Measurements from ENCODE around the gene ELP2.
A peak's percentile ranks its signal among the peaks of the same experiment; 100 is the strongest.
"Not testable (repeated sequence)": the region's sequence is repeated elsewhere in the genome, so short reads cannot be mapped to it uniquely, and the experiment has no call there.

The ELP2 gene, protein sequence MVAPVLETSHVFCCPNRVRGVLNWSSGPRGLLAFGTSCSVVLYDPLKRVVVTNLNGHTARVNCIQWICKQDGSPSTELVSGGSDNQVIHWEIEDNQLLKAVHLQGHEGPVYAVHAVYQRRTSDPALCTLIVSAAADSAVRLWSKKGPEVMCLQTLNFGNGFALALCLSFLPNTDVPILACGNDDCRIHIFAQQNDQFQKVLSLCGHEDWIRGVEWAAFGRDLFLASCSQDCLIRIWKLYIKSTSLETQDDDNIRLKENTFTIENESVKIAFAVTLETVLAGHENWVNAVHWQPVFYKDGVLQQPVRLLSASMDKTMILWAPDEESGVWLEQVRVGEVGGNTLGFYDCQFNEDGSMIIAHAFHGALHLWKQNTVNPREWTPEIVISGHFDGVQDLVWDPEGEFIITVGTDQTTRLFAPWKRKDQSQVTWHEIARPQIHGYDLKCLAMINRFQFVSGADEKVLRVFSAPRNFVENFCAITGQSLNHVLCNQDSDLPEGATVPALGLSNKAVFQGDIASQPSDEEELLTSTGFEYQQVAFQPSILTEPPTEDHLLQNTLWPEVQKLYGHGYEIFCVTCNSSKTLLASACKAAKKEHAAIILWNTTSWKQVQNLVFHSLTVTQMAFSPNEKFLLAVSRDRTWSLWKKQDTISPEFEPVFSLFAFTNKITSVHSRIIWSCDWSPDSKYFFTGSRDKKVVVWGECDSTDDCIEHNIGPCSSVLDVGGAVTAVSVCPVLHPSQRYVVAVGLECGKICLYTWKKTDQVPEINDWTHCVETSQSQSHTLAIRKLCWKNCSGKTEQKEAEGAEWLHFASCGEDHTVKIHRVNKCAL

DNA sequence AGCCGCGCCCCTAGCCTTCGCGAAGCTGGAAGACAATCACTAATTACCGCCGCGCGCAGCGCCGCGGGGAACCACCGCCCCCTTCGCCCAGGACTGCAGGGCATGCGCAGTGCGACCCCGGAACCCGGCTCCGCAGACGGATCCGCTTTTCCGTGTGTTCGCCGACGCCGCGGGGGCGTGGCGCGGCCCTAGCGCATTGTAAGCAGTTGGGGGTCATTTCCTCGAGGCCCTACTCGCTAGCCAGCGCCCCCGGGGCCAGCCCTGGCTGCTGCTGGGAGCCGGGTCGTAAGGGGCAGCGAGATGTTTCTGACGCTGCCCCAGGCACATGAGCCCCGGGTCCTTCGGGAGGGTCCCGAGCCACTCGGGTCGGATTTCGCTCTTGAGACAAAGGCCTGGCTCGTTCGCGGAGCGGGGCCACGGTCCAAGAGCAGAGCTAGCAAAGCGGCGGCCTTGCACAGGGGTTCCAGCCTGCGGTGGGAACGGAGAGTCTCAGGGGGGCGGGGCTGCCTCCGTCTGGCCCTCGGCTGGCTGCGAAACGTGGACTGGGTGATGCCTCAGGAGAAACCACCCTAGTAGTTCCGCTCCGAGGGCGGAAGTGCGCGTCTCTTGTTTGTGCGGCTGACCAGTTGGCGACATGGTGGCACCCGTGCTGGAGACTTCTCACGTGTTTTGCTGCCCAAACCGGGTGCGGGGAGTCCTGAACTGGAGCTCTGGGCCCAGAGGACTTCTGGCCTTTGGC, at the start of gene ELP2, which contains the start of gene SLC39A6:
ELP2 (plus strand) TSS at position 600 of the 739 bp plus-strand sequence; CDS start at position 635, 35 bp downstream.
SLC39A6 (minus strand) TSS at position 41 of the 739 bp plus-strand sequence. CDS start 2,333 bp downstream, outside the sequence.
- Mint-ChIP-seq H3K9me3 (no peaks in the 10 kb centered on the region), H3K27me3 (ENCODE audit: low read depth) (no peaks in the 10 kb centered on the region), H3K4me1 (ENCODE audit: low read depth) (peaks cover 44% of the 10 kb centered on the region), H3K36me3 (ENCODE audit: low read depth) (peaks cover 16% of the 10 kb centered on the region), H3K27ac (peak within 1 kb of the TSS; percentile 95), H3K4me3 (peak within 1 kb of the TSS; percentile 95)
- peak; percentile 93 for DNase-seq (ENCODE audit: low spot score)

DNA sequence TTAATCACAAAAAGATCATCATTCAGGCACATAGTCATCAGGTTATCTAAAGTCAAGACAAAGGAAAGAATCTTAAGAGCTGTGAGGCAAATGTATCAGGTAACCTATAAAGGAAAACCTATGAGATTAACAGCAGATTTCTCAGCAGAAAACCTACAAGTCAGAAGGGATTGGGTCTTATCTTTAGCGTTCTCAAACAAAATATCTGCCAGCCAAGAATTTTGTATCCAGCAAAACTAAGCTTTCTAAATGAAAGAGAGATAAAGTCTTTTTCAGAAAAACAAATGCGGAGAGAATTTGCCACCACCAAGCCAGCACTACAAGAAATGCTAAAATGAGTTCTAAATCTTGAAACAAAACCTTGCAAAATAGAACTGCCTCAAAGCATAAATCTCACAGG, 48.6 kb upstream of the ELP2 start:
- not testable (repeated sequence) for H3K4me3 Mint-ChIP-seq; DNase-seq (ENCODE audit: low spot score)

DNA sequence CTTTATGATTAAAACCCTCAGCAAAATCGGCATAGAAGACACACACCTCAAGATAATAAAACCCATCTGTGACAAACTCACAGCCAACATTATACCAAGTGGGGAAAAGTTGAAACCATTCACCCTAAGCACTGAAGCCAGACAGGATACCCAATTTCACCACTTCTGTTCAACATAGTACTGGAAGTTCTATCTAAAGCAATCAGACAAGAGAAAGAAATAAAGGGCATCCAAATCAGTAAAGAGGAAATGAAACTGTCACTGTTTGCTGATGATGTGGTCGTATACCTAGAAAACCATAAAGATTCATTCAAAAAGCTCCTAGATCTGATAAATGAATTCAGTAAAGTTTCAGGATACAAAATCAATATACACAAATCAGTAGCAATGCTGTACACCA, 46.0 kb upstream of the ELP2 start:
- peaks cover 2% of the 10 kb centered on the region for H3K36me3 Mint-ChIP-seq (ENCODE audit: low read depth)
- peaks cover 15% of the 10 kb centered on the region for H3K27me3 Mint-ChIP-seq (ENCODE audit: low read depth)
- peak overlapping the region; percentile 31 for H3K4me3 Mint-ChIP-seq
- no peak for DNase-seq (ENCODE audit: low spot score)
- H3K27ac Mint-ChIP-seq = no peak overlapping the region
- peaks cover 14% of the 10 kb centered on the region for H3K4me1 Mint-ChIP-seq (ENCODE audit: low read depth)
- H3K9me3 Mint-ChIP-seq = peaks cover 16% of the 10 kb centered on the region

More for the DNA sequence above, 48.6 kb upstream of the ELP2 start:
- not testable (repeated sequence) for H3K27ac Mint-ChIP-seq; H3K36me3 Mint-ChIP-seq (ENCODE audit: low read depth); H3K27me3 Mint-ChIP-seq (ENCODE audit: low read depth)
- H3K9me3 Mint-ChIP-seq = peaks cover 18% of the 10 kb centered on the region
- H3K4me1 Mint-ChIP-seq (ENCODE audit: low read depth) = peaks cover 14% of the 10 kb centered on the region

DNA sequence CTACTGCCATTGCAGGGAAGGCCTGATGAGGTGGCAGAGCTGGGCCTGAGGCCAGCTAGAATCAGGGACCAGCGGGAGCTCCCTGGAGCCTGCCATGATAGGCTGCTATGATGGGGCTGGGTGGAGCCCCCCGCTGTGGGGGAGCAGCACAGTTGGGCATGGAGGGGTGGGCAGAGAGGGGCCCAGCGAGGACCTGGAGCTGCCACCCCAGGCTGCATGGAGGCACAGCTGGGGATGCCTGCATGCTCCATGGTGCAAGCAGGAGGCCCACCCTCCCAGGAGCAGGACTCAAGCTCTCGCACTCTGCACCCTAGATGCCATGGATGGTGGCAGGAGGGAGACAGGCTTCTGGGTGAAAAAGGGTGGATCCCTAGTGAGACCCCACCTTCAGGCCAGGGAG, 44.5 kb upstream of the ELP2 start:
- DNase-seq (ENCODE audit: low spot score) = no peak
- peaks cover 14% of the 10 kb centered on the region for H3K4me1 Mint-ChIP-seq (ENCODE audit: low read depth)
- peaks cover 20% of the 10 kb centered on the region for H3K27me3 Mint-ChIP-seq (ENCODE audit: low read depth)
- H3K27ac Mint-ChIP-seq = no peak overlapping the region
- peaks cover 2% of the 10 kb centered on the region for H3K36me3 Mint-ChIP-seq (ENCODE audit: low read depth)
- H3K4me3 Mint-ChIP-seq = no peak overlapping the region
- H3K9me3 Mint-ChIP-seq = peaks cover 13% of the 10 kb centered on the region

DNA sequence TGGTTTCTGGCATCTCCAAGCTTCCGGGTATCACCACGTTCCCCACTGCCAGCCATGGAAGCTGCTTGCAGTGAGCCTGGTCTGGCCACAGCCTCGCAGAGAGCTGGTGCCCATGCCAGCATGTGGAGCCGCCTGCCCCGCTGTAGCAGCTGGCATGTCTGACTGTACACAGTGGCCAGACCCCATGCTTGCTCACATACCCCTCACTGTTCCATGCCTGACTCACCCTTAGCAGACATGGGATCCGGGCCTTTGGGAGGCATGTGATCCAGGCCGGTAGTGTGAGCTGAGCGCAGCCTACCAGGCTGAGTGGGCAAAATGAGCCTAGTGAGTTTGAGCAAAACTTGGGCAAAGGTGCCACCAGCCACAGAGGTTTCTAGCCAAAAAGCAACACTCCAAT, 43.5 kb upstream of the ELP2 start:
- H3K4me1 Mint-ChIP-seq (ENCODE audit: low read depth) = peaks cover 14% of the 10 kb centered on the region
- no peak for DNase-seq (ENCODE audit: low spot score)
- H3K4me3 Mint-ChIP-seq = no peak overlapping the region
- peaks cover 5% of the 10 kb centered on the region for H3K9me3 Mint-ChIP-seq
- peaks cover 20% of the 10 kb centered on the region for H3K27me3 Mint-ChIP-seq (ENCODE audit: low read depth)
- no peak overlapping the region for H3K27ac Mint-ChIP-seq
- peaks cover under 1% of the 10 kb centered on the region for H3K36me3 Mint-ChIP-seq (ENCODE audit: low read depth)

DNA sequence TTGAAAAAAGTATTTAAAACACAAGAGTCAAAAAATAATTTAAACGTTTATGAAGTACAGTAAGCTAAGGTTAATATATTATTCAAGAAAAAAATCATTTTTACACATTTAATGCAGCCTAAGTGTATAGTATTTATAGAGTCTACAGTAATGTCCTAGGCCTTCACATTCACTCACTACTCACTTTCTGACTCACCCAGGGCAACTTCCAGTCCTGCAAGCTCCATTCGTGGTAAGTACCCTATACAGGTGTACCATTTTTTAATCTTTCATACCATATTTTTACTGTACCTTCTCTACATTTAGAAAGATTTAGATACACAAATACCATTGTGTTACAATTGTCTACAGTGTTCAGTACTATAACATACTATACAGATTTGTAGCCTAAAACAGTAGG, 41.4 kb upstream of the ELP2 start:
- H3K27ac Mint-ChIP-seq = no peak overlapping the region
- DNase-seq (ENCODE audit: low spot score) = no peak
- H3K9me3 Mint-ChIP-seq = no peaks in the 10 kb centered on the region
- H3K27me3 Mint-ChIP-seq (ENCODE audit: low read depth) = peaks cover 21% of the 10 kb centered on the region
- no peak overlapping the region for H3K4me3 Mint-ChIP-seq
- no peaks in the 10 kb centered on the region for H3K36me3 Mint-ChIP-seq (ENCODE audit: low read depth)
- peaks cover 17% of the 10 kb centered on the region for H3K4me1 Mint-ChIP-seq (ENCODE audit: low read depth)

DNA sequence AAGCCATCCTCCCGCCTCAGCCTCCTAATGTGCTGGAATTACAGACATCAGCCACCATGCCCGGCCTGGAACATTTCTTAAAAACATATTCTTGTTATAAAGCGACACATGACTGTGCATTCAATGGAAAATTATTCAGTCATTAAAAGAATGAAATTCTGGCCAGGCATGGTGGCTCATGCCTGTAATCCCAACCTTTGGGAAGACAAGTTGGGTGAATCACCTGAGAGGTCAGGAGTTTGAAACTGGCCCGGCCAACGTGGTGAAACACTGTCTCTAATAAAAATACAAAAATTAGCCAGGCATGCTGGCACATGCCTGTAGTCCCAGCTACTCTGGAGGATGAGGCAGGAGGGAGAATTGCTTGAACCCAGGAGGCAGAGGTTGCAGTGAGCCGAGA, 40.7 kb upstream of the ELP2 start:
- H3K36me3 Mint-ChIP-seq (ENCODE audit: low read depth) = no peaks in the 10 kb centered on the region
- no peak for DNase-seq (ENCODE audit: low spot score)
- peaks cover 22% of the 10 kb centered on the region for H3K27me3 Mint-ChIP-seq (ENCODE audit: low read depth)
- H3K4me3 Mint-ChIP-seq = no peak overlapping the region
- peaks cover 13% of the 10 kb centered on the region for H3K4me1 Mint-ChIP-seq (ENCODE audit: low read depth)
- H3K9me3 Mint-ChIP-seq = no peaks in the 10 kb centered on the region
- no peak overlapping the region for H3K27ac Mint-ChIP-seq

DNA sequence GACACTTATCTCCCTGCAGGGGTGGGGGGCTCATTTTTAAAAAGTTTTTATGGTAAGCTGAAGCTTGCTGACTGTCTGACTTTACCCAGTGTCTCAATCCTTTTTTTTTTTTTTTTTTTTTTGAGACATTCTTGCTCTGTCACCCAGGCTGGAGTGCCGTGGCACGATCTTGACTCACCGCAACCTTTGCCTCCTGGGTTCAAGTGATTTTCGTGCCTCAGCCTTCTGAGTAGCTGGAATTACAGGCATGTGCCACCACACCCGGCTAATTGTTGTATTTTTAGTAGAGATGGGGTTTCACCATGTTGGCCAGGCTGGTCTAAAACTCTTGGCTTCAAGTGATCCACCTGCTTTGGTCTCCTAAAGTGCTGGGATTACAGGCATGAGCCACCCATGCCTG, 37.6 kb upstream of the ELP2 start:
- H3K9me3 Mint-ChIP-seq; H3K4me3 Mint-ChIP-seq; H3K27ac Mint-ChIP-seq; H3K4me1 Mint-ChIP-seq (ENCODE audit: low read depth); H3K36me3 Mint-ChIP-seq (ENCODE audit: low read depth); DNase-seq (ENCODE audit: low spot score): not testable (repeated sequence)
- H3K27me3 Mint-ChIP-seq (ENCODE audit: low read depth) = peaks cover 29% of the 10 kb centered on the region

DNA sequence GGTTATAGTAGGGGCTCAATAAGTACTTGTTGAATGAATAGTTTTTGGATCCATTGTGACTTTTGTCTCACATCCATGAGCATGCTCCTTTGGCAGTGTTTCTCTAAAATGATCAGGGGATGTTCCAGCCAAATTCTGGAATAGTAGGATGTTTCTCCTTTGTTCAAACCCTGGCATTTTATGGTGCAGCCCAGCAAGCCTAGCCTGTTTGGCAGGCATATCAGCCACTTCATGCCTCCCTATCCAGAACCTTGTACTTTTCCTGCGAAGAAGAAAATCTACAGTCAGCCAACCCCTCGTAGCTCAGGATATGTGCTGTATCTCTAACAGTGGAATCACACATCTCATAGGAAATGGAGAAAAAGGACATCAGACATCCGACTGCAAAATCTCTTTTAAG, 35.3 kb upstream of the ELP2 start:
- H3K4me1 Mint-ChIP-seq (ENCODE audit: low read depth) = peaks cover 8% of the 10 kb centered on the region
- DNase-seq (ENCODE audit: low spot score) = no peak
- peaks cover 23% of the 10 kb centered on the region for H3K27me3 Mint-ChIP-seq (ENCODE audit: low read depth)
- no peaks in the 10 kb centered on the region for H3K9me3 Mint-ChIP-seq
- no peak overlapping the region for H3K4me3 Mint-ChIP-seq
- H3K27ac Mint-ChIP-seq = no peak overlapping the region
- no peaks in the 10 kb centered on the region for H3K36me3 Mint-ChIP-seq (ENCODE audit: low read depth)

DNA sequence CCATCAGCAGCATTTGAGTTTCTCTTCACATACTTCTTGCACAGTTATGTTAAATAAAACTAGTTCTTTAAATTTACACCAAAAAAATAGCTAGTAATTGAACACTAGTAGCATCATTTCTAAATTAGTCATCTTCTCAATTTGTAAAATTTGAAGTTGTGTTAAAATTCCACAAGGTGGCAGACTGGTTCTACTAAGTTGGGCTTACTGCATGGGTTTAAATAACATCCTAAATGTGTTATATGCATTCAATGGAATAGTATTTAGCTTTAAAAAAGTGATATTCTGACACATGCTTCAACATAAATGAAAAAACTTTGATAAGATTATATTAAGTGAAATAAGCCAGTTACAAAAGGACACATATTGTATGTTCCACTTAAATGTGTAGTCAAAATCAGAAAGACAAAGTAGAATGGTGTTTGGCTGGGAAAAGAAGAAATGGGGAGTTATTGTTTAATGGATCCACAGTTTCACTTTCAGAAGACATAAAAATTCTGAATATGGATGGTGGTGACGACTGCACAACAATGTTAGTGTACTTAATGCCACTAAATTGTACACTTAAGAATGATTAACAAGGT, 33.7 kb upstream of the ELP2 start:
- H3K36me3 Mint-ChIP-seq (ENCODE audit: low read depth) = no peaks in the 10 kb centered on the region
- H3K27me3 Mint-ChIP-seq (ENCODE audit: low read depth) = peaks cover 24% of the 10 kb centered on the region
- peaks cover 8% of the 10 kb centered on the region for H3K4me1 Mint-ChIP-seq (ENCODE audit: low read depth)
- H3K27ac Mint-ChIP-seq = no peak overlapping the region
- no peak for DNase-seq (ENCODE audit: low spot score)
- H3K9me3 Mint-ChIP-seq = no peaks in the 10 kb centered on the region
- H3K4me3 Mint-ChIP-seq = no peak overlapping the region

DNA sequence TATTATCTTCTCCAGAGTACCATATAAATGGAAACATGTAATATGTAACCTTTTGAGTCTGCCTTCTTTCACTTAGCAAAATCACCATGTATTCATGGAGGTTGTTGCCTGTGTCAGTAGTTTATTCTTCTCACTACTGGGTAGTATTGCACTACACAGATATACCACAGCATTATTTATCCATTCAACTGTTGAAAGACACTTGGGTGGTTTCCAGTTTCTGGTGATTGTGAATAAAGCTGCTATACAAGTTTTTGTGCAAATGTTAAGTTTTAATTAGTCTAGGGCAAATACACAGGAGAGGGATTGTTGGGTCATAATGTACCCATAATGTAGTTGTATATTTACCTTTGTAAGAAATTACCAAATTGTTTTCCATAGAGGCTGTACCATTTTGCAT, 32.7 kb upstream of the ELP2 start:
- Mint-ChIP-seq H3K27ac (no peak overlapping the region), H3K36me3 (ENCODE audit: low read depth) (no peaks in the 10 kb centered on the region), H3K9me3 (no peaks in the 10 kb centered on the region), H3K4me3 (no peak overlapping the region), H3K27me3 (ENCODE audit: low read depth) (peaks cover 21% of the 10 kb centered on the region), H3K4me1 (ENCODE audit: low read depth) (peaks cover 8% of the 10 kb centered on the region)
- no peak for DNase-seq (ENCODE audit: low spot score)

DNA sequence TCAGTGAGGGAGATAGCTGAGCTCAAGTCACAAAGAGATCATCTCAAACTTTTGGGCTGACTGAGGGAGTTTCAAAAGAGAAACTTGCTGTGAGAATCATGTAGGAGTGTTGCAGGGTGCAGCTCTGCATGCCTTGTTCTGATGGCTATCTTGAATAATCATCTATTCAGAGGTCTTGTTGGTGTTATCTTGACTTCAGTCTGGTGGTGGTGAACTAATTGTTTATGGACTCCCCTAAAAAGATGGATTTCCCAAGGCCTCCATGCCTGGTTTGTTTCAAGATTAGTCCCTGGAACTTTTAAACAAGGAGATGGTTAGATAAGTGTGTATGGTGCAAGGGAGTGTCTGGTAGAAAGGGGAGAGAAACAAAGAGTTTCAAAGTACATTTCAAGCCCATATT, 30.4 kb upstream of the ELP2 start:
- Mint-ChIP-seq H3K4me1 (ENCODE audit: low read depth) (no peaks in the 10 kb centered on the region), H3K27ac (no peak overlapping the region), H3K4me3 (no peak overlapping the region), H3K36me3 (ENCODE audit: low read depth) (no peaks in the 10 kb centered on the region), H3K9me3 (peaks cover 9% of the 10 kb centered on the region), H3K27me3 (ENCODE audit: low read depth) (peaks cover 16% of the 10 kb centered on the region)
- DNase-seq (ENCODE audit: low spot score) = no peak

DNA sequence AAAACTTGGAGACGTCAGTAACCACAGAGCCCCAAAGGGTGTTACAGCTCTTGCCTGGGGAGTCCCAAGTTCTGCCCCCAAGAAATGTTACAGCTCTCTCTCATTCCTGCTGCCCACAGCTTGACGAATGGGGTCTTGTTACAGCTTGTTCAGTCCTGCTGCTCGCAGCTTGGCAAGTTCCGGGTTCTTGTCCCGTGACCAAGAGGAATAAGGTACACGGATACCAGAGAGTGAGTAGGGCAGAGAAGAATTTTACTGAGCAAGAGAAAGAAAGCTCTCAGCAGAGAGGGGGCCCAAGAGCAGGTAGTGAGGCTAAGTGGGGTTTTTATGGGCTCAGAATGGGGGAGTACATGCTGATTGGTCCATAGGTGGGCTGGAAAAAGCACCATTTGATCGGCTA, 27.8 kb upstream of the ELP2 start:
- Mint-ChIP-seq H3K36me3 (ENCODE audit: low read depth) (no peaks in the 10 kb centered on the region), H3K4me3 (no peak overlapping the region), H3K27ac (no peak overlapping the region), H3K4me1 (ENCODE audit: low read depth) (no peaks in the 10 kb centered on the region), H3K27me3 (ENCODE audit: low read depth) (peaks cover 6% of the 10 kb centered on the region), H3K9me3 (peaks cover 9% of the 10 kb centered on the region)
- DNase-seq (ENCODE audit: low spot score) = no peak

Data from T-helper 2 cell treated with Interferon-gamma antibody and Interleukin-4, amounts not matched to agents 5 μg/mL and 100 μg/mL, for 36 hours (primary cell).